GM10847 (cell line): ENCODE results near the gene RETNLB.

Experiments
- POLR2A ChIP-seq: IDR thresholded peaks from 2 replicates; pipeline ENCODE4 v1.6.1; 2011; ENCODE audit not compliant: insufficient read length; ENCODE audit errors: extremely low read depth

RETNLB gene

GRCh38 chr3:108757404-108757982 is at the start of gene RETNLB:
Gene RETNLB (minus strand): TSS chr3:108757410. CDS start chr3:108757185, 225 bp downstream.
- TF ChIP-seq POLR2A, result no peak

GRCh38 chr3:108806316-108806715 is 49.1 kb upstream of the RETNLB start:
- no peak for TF ChIP-seq POLR2A

GRCh38 chr3:108804966-108805365 is 47.8 kb upstream of the RETNLB start:
- no peak for TF ChIP-seq POLR2A

GRCh38 chr3:108804437-108804836 is 47.2 kb upstream of the RETNLB start:
- TF ChIP-seq POLR2A, result no peak

GRCh38 chr3:108791473-108791872 is 34.3 kb upstream of the RETNLB start:
- TF ChIP-seq POLR2A, result no peak

- TF ChIP-seq POLR2A, result no peak
These were observed 23.0 kb upstream of the RETNLB start for GRCh38 chr3:108780235-108780634.

GRCh38 chr3:108779496-108779895 is 22.3 kb upstream of the RETNLB start:
- no peak for TF ChIP-seq POLR2A

- no peak for TF ChIP-seq POLR2A
These were observed 18.4 kb upstream of the RETNLB start for GRCh38 chr3:108775649-108776048.

- TF ChIP-seq POLR2A, result no peak
These were observed 10.0 kb upstream of the RETNLB start for GRCh38 chr3:108767253-108767652.

GRCh38 chr3:108755686-108756085 is 1.5 kb downstream of the RETNLB start:
- TF ChIP-seq POLR2A, result no peak

GRCh38 chr3:108744762-108745161 is 12.4 kb downstream of the RETNLB start:
- TF ChIP-seq POLR2A, result no peak

- no peak for TF ChIP-seq POLR2A
These were observed 14.3 kb downstream of the RETNLB start for GRCh38 chr3:108742929-108743328.

GRCh38 chr3:108736821-108737220 is 20.4 kb downstream of the RETNLB start:
- no peak for TF ChIP-seq POLR2A

- no peak for TF ChIP-seq POLR2A
These were observed 28.3 kb downstream of the RETNLB start for GRCh38 chr3:108728934-108729333.

- no peak for TF ChIP-seq POLR2A
These were observed 29.1 kb downstream of the RETNLB start for GRCh38 chr3:108728105-108728504.

- TF ChIP-seq POLR2A, result no peak
These were observed 33.1 kb downstream of the RETNLB start for GRCh38 chr3:108724101-108724500.

GRCh38 chr3:108722724-108723123 is 34.5 kb downstream of the RETNLB start:
- no peak for TF ChIP-seq POLR2A
